A549 (cell line): ENCODE results near the gene AKR7A3. TPM values are rescaled to one million over a fixed set of nuclear protein-coding genes. Genes with fewer than 3 reads are reported as not detected.

Source experiments
- BHLHE40 ChIP-seq: IDR thresholded peaks from 2 replicates; pipeline ENCODE4 v1.6.1; 2012; ENCODE audit warnings: low read depth, low read length, inconsistent platforms
- CBX2 ChIP-seq: fragments of 200-600 bp; sonication (generic); IDR thresholded peaks from 2 replicates; pipeline ENCODE4 v1.6.1; 2016; ENCODE audit warnings: low read depth, mild to moderate bottlenecking, borderline replicate concordance
- CHD2 ChIP-seq: fragments of 150-350 bp; IDR thresholded peaks from 2 replicates; pipeline ENCODE4 v1.6.1; 2014; ENCODE audit warnings: low read length; ENCODE audit not compliant: partially characterized antibody
- EHF ChIP-seq: fragments of 250-450 bp; sonication (Bioruptor Pico); IDR thresholded peaks from 2 replicates; pipeline ENCODE4 v1.5.0; 2020; ENCODE audit warnings: mild to moderate bottlenecking
- FOSB ChIP-seq: fragments of 250-450 bp; sonication (Bioruptor Pico); IDR thresholded peaks from 2 replicates; pipeline ENCODE4 v1.5.0; 2020; ENCODE audit warnings: mild to moderate bottlenecking, moderate library complexity
- FOSL2 ChIP-seq, 2 experiments: fragments of 450-650 bp in 1 of 2; fragments of >200 bp in 1 of 2; sonication (Bioruptor Twin) in 1 of 2; formaldehyde crosslinking; IDR thresholded peaks; 2 replicates each; pipeline versions ENCODE4 v1.5.0 to v1.6.1; 2016 to 2020; ENCODE audit warnings: mild to moderate bottlenecking in 1 of 2, moderate library complexity in 1 of 2
- FOXS1 ChIP-seq: fragments of 250-450 bp; sonication (Bioruptor Pico); IDR thresholded peaks from 2 replicates; pipeline ENCODE4 v1.5.0; 2020; ENCODE audit warnings: mild to moderate bottlenecking, moderate library complexity
- HEYL ChIP-seq: fragments of 250-450 bp; sonication (Bioruptor Pico); IDR thresholded peaks from 2 replicates; pipeline ENCODE4 v1.8.0; 2021; ENCODE audit warnings: mild to moderate bottlenecking, moderate library complexity
- HOXA7 ChIP-seq: fragments of 250-450 bp; sonication (Bioruptor Pico); IDR thresholded peaks from 2 replicates; pipeline ENCODE4 v1.5.0; 2020; ENCODE audit warnings: mild to moderate bottlenecking, moderate library complexity
- HOXB13 ChIP-seq: fragments of 250-450 bp; sonication (Bioruptor Pico); IDR thresholded peaks from 2 replicates; pipeline ENCODE4 v1.5.0; 2020; ENCODE audit warnings: low read depth, mild to moderate bottlenecking, moderate library complexity
- JUN ChIP-seq, 2 experiments: fragments of >200 bp; sonication (Bioruptor Twin); formaldehyde crosslinking; IDR thresholded peaks; 2 replicates in 1 of 2; 3 replicates in 1 of 2; pipeline ENCODE4 v1.6.1; 2016 to 2017
- JUNB ChIP-seq: fragments of >200 bp; sonication (Bioruptor Twin); formaldehyde crosslinking; IDR thresholded peaks from 2 replicates; pipeline ENCODE4 v1.6.1; 2016
- KDM5A ChIP-seq: fragments of 200-600 bp; sonication (generic); IDR thresholded peaks from 2 replicates; pipeline ENCODE4 v1.6.1; 2016; ENCODE audit warnings: antibody characterized with exemption, mild to moderate bottlenecking
- MAZ ChIP-seq: fragments of 150-350 bp; IDR thresholded peaks from 2 replicates; pipeline ENCODE4 v1.6.1; 2014; ENCODE audit warnings: antibody characterized with exemption, low read depth, low read length, borderline replicate concordance
- MYC ChIP-seq: IDR thresholded peaks from 2 replicates; pipeline ENCODE4 v1.6.1; 2012; ENCODE audit warnings: mild to moderate bottlenecking, inconsistent platforms, low read length, improper control_type of control experiment, borderline replicate concordance
- NPAS2 ChIP-seq: fragments of 250-450 bp; sonication (Bioruptor Pico); IDR thresholded peaks from 2 replicates; pipeline ENCODE4 v1.8.0; 2022; ENCODE audit warnings: mild to moderate bottlenecking, moderate library complexity, borderline replicate concordance
- PHF8 ChIP-seq: fragments of 200-600 bp; sonication (generic); IDR thresholded peaks from 2 replicates; pipeline ENCODE4 v1.6.1; 2016; ENCODE audit warnings: low read depth, mild to moderate bottlenecking, antibody characterized with exemption, moderate library complexity, borderline replicate concordance
- POLR2AphosphoS2 ChIP-seq: conservative IDR thresholded peaks from 2 replicates; pipeline ENCODE4 v1.6.1; 2012; ENCODE audit warnings: low read length, improper control_type of control experiment, inconsistent platforms
- RAD21 ChIP-seq, 2 experiments: fragments of >200 bp in 1 of 2; sonication (Bioruptor Twin) in 1 of 2; formaldehyde crosslinking in 1 of 2; IDR thresholded peaks in 1 of 2; conservative IDR thresholded peaks in 1 of 2; 2 replicates in 1 of 2; 3 replicates in 1 of 2; pipeline ENCODE4 v1.6.1; 2012 to 2018; ENCODE audit warnings: inconsistent platforms in 1 of 2
- RCOR1 ChIP-seq: fragments of 150-350 bp; IDR thresholded peaks from 2 replicates; pipeline ENCODE4 v1.6.1; 2014; ENCODE audit warnings: antibody characterized with exemption, low read length, low read depth
- ZC3H11A ChIP-seq: fragments of 450-650 bp; IDR thresholded peaks from 2 replicates; pipeline ENCODE4 v1.6.1; 2014; ENCODE audit warnings: antibody characterized with exemption, mild to moderate bottlenecking
- ZSCAN20 ChIP-seq: fragments of 250-450 bp; sonication (Bioruptor Pico); IDR thresholded peaks from 2 replicates; pipeline ENCODE4 v1.8.0; 2022; ENCODE audit warnings: mild to moderate bottlenecking, moderate library complexity
- polyA plus RNA-seq, 4 experiments: library from polyadenylated mRNA; depleted of rRNA in 3 of 4; stranded (reverse); fragments of >200 nt; fragmentation: RNase III in 1 of 4; extraction: RNeasy Plus Mini Kit Qiagen cat#74134 plus additional on column Dnase treatment in 1 of 4; gene quantifications; 2 replicates in 3 of 4; 3 replicates in 1 of 4; pipeline ENCODE4 v1.2.3, GENCODE V29; 2011 to 2017
- TF ChIP-seq, protein P1 (sequence below): fragments of >200 bp; sonication (Bioruptor Twin); formaldehyde crosslinking; IDR thresholded peaks from 3 replicates; pipeline ENCODE4 v1.6.1; 2016
- TF ChIP-seq, protein P2 (sequence below): fragments of 250-450 bp; sonication (Bioruptor Pico); IDR thresholded peaks from 2 replicates; pipeline ENCODE4 v1.5.0; 2021; ENCODE audit warnings: mild to moderate bottlenecking, moderate library complexity, borderline replicate concordance
- TF ChIP-seq, protein P3 (sequence below): IDR thresholded peaks from 2 replicates; pipeline ENCODE4 v1.6.1; 2012; ENCODE audit warnings: low read depth, borderline replicate concordance
- TF ChIP-seq, protein P4 (sequence below): IDR thresholded peaks from 2 replicates; pipeline ENCODE4 v1.6.1; 2012
- TF ChIP-seq, protein P5 (sequence below): fragments of 250-450 bp; sonication (Bioruptor Pico); IDR thresholded peaks from 2 replicates; pipeline ENCODE4 v1.5.0; 2020; ENCODE audit warnings: low read depth, mild to moderate bottlenecking, moderate library complexity
- TF ChIP-seq, protein P6 (sequence below): fragments of 450-650 bp; IDR thresholded peaks from 2 replicates; pipeline ENCODE4 v1.6.1; 2014; ENCODE audit warnings: antibody characterized with exemption

AKR7A3 gene
- polyA plus RNA-seq, 2 of the 4 experiments (the other 2 are of a cell fraction), result 0.10 to 0.21 TPM

DNA sequence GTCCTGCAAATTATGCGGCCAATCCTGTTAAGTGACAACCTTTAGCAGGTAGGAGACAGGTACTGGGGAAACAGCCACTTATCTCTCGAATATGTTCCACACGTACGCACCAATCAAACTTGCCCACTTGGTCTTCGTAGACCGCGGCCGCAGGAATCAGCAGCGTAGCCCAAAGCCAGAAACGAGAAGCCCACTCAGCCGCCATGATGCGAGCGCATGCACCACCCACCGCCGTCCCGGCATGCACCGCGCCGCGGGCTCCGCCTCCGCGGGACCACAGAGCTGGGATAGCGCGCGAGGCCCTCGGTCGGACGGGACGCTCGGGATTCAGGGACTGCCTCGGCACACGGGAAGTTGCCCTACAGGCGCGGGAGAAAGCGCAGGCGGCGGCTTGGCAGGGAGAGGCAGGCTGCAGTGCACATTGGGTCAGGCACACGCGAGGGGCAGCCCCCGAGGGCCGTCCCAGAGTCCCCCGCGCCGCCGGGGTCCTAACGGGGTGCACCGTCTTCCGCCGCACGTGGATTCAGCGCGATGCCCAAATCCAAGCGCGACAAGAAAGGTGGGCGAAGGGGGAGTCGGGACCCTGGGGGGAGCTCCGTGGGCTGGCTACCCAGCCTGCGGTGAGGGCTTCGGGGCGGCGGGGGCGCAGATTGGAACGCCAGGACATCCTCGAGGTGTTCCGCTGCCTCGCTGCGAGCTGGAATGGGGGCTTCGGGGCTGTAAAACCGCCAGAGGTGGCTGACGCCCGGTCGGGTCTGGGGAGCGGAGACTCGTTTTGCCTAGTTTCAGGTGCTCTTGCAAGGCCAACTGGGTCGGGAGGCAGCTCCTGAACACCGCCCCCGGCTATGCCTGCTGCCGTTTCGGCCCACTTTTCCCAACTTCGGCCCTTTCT lies 37.0 kb downstream of the AKR7A3 start, which contains the start of the genes EMC1 and MRTO4 (continued):
- TF ChIP-seq, protein P1, sequence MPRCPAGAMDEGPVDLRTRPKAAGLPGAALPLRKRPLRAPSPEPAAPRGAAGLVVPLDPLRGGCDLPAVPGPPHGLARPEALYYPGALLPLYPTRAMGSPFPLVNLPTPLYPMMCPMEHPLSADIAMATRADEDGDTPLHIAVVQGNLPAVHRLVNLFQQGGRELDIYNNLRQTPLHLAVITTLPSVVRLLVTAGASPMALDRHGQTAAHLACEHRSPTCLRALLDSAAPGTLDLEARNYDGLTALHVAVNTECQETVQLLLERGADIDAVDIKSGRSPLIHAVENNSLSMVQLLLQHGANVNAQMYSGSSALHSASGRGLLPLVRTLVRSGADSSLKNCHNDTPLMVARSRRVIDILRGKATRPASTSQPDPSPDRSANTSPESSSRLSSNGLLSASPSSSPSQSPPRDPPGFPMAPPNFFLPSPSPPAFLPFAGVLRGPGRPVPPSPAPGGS, result peak; percentile 46; the same call in 1 of the 3 replicates
- TF ChIP-seq ZSCAN20 (CRISPR knock-in tag) (no peak), EHF (CRISPR knock-in tag) (0 out of 2 replicates have a peak, but pooled peaks have one; percentile 53), RAD21 (conservative IDR thresholded peaks at IDR 0.05 in 1 of 2, IDR thresholded peaks at IDR 0.05 in 1 of 2) (no peak), JUN (IDR thresholded peaks at IDR 0.05) (peak; percentile 72 to 94), CHD2 (peak; percentile 20), FOSB (CRISPR knock-in tag) (no peak), PHF8 (peak; percentile 39; the same call in 1 of the 2 replicates), ZC3H11A (no peak), HOXA7 (CRISPR knock-in tag) (no peak), JUNB (no peak), CBX2 (no peak), KDM5A (peak; percentile 94), RCOR1 (no peak), HOXB13 (0 out of 2 replicates have a peak, but pooled peaks have one; percentile 59), NPAS2 (CRISPR knock-in tag) (no peak), FOXS1 (CRISPR knock-in tag) (peak; percentile 41; the same call in 1 of the 2 replicates), POLR2AphosphoS2 (no peak), MYC (peak; percentile 81), BHLHE40 (no peak), FOSL2 (IDR thresholded peaks at IDR 0.05) (no peak), FOSL2 (CRISPR knock-in tag; IDR thresholded peaks at IDR 0.05) (no peak), MAZ (no peak), HEYL (CRISPR knock-in tag) (no peak)
- TF ChIP-seq, protein P2, sequence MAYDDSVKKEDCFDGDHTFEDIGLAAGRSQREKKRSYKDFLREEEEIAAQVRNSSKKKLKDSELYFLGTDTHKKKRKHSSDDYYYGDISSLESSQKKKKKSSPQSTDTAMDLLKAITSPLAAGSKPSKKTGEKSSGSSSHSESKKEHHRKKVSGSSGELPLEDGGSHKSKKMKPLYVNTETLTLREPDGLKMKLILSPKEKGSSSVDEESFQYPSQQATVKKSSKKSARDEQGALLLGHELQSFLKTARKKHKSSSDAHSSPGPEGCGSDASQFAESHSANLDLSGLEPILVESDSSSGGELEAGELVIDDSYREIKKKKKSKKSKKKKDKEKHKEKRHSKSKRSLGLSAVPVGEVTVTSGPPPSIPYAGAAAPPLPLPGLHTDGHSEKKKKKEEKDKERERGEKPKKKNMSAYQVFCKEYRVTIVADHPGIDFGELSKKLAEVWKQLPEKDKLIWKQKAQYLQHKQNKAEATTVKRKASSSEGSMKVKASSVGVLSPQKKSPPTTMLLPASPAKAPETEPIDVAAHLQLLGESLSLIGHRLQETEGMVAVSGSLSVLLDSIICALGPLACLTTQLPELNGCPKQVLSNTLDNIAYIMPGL (CRISPR knock-in tag), result no peak
- TF ChIP-seq, protein P3, sequence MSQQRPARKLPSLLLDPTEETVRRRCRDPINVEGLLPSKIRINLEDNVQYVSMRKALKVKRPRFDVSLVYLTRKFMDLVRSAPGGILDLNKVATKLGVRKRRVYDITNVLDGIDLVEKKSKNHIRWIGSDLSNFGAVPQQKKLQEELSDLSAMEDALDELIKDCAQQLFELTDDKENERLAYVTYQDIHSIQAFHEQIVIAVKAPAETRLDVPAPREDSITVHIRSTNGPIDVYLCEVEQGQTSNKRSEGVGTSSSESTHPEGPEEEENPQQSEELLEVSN, result peak; percentile 79; the same call in 1 of the 2 replicates
- TF ChIP-seq, protein P4, sequence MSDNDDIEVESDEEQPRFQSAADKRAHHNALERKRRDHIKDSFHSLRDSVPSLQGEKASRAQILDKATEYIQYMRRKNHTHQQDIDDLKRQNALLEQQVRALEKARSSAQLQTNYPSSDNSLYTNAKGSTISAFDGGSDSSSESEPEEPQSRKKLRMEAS, result peak; percentile 99
- TF ChIP-seq, protein P5, sequence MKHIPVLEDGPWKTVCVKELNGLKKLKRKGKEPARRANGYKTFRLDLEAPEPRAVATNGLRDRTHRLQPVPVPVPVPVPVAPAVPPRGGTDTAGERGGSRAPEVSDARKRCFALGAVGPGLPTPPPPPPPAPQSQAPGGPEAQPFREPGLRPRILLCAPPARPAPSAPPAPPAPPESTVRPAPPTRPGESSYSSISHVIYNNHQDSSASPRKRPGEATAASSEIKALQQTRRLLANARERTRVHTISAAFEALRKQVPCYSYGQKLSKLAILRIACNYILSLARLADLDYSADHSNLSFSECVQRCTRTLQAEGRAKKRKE (CRISPR knock-in tag), result no peak
- TF ChIP-seq, protein P6, sequence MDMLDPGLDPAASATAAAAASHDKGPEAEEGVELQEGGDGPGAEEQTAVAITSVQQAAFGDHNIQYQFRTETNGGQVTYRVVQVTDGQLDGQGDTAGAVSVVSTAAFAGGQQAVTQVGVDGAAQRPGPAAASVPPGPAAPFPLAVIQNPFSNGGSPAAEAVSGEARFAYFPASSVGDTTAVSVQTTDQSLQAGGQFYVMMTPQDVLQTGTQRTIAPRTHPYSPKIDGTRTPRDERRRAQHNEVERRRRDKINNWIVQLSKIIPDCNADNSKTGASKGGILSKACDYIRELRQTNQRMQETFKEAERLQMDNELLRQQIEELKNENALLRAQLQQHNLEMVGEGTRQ, result no peak
